SK-MEL-5 (cell line): Measurements from ENCODE around the gene LGALSL. TPM values are rescaled to one million over a fixed set of nuclear protein-coding genes. Genes with fewer than 3 reads are reported as not detected.

ENCODE experiments used
- DNase-seq: peaks from one replicate; pipeline ENCODE4 v3.0.0-alpha.2; 2016; ENCODE audit warnings: low read depth, low spot score
- in situ Hi-C: cut with HindIII; loops from 2 replicates; pipeline ENCODE4 v1.10.0; 2016; ENCODE audit warnings: low sequenced_read_pairs, high pct_unique_total_duplicates, low pct_unique_long_range_greater_than_20kb
- total RNA-seq: library from RNA; depleted of rRNA; stranded (reverse); fragments of >200 nt; shearing (Covaris generic); gene quantifications from 2 replicates; pipeline ENCODE4 v1.2.3, GENCODE V29; 2014

LGALSL gene
- total RNA-seq, 1 experiment from 2014 or later, result 12.2 TPM

GRCh38 chr2:64482765-64483504 is 29.0 kb downstream of the LGALSL start:
- in situ Hi-C loops, result no loop called here
- no peak for DNase-seq

- in situ Hi-C loops, result no loop called here
- DNase-seq, result no peak
Measured at GRCh38 chr2:64485331-64485730, 31.4 kb downstream of the LGALSL start.

- DNase-seq, result no peak
- in situ Hi-C loops, result no loop called here
Measured at GRCh38 chr2:64485961-64486360, 32.0 kb downstream of the LGALSL start.

DNA sequence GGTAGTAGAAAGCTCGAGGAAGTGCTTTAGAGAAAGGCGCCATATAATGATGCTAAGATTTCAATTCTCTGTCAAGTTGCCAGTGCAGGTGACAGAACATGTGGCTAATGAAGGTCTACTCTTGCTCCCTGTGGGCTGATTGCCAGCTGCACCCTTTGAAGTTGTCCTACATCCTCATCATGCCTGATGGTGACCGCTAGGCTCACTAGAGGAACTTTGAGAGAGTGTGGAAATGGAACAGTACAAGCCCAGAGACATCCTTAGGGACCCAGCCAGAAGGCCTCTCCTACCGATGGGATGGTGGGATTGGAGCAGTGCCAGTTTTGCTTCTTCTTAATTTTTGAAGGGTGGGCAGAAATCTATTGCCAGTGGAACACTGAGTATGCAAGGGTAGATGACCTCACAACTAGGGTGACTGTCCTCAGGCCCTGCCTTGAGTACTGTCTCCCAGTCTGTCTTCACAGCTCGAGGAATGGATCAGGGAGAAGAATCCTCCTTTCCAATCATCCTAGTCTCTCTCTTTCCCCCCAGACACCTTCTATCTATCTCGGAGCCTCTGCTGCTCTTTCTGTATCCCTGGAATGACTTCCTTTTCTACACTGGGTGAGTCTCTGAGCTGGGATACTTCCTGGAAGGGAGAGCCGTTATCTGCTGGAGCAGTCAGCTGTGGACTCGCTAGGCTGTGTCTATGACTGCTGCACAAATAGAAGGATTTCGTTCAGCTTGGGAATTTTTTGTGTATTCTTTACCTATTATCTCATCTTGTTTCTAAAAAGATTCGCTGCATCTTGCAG is 33.5 kb downstream of the LGALSL start:
- in situ Hi-C loops, result no loop called here
- DNase-seq, result peak; percentile 22

GRCh38 chr2:64488050-64488974 is 34.4 kb downstream of the LGALSL start:
- peak; percentile 73 for DNase-seq
- in situ Hi-C loops, result no loop called here

DNA sequence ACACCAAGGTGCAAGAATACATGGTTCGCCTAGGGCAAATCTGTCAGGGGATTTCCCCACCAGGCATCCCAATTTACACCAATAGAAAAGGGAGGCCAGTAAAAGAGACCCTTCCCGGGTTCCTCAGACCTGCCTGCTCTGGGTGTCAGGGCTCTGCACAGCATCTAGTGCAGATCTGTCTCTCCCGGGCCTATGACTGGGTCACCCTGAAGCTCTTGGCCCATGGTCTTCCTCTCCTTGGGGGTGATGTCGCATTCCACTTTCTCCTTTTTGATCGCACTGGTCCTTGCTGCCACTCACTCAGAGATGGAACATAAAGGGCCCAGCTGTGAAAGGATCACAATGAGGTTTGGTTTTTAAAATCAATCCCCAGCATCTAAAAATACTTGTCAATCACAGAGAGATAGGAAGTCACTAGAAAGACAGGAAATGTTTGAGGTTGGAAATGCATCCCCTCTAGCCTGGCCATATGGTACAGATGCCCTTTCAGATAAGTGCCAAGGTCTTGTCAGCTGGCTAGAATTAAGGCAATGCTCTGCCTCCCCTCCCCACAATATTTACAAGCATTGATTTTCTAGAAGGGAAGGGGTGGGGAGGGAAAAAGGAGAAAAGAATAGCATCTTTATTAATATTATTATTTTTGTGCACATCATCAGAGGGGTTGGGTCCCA is 35.3 kb downstream of the LGALSL start:
- in situ Hi-C loops, result no loop called here
- DNase-seq, result no peak

DNA sequence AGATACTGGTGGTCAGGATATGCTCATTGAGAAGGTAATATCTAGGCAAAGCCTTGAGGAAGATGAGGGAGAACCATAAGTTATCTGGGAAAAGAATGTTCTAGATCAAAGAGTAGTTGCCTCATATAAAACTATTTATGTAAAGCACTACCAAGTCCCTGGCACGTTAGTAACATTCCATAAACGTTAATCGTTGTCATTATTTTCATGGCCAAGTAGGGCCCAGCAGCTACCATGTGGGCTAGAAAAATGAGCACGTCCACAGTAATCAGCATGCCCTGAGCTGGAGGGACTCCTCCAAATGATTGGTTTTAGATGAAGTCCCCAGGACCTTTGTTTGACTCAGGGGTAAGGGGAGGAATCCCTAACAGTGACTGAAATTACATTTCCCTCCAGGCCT is 37.5 kb downstream of the LGALSL start:
- in situ Hi-C loops, result no loop called here
- no peak for DNase-seq

GRCh38 chr2:64492272-64492671 is 38.3 kb downstream of the LGALSL start:
- no peak for DNase-seq
- in situ Hi-C loops, result no loop called here

- in situ Hi-C loops, result no loop called here
- no peak for DNase-seq
Measured at GRCh38 chr2:64492821-64493220, 38.9 kb downstream of the LGALSL start.

DNA sequence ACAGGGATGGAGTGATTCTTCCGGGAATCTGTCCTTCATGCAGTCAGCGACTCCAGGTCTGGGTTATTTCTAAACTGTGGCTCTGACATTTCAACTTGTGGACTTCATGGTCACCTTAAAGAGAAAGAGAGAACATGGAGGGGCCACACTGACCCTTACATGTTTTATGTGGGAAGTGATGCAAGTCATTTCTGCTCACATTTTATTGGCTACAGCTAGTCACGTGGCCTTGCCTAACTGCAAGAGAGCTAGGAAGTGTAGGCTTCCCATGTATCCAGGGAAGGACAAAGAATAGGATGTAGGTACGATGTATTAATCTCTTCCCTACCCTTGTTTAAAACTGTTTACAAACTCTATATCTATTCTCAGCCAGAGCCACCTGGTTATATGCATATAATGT is 39.8 kb downstream of the LGALSL start:
- no peak for DNase-seq
- in situ Hi-C loops, result no loop called here

- in situ Hi-C loops, result no loop called here
- DNase-seq, result no peak
Measured at GRCh38 chr2:64498438-64498837, 44.5 kb downstream of the LGALSL start.

DNA sequence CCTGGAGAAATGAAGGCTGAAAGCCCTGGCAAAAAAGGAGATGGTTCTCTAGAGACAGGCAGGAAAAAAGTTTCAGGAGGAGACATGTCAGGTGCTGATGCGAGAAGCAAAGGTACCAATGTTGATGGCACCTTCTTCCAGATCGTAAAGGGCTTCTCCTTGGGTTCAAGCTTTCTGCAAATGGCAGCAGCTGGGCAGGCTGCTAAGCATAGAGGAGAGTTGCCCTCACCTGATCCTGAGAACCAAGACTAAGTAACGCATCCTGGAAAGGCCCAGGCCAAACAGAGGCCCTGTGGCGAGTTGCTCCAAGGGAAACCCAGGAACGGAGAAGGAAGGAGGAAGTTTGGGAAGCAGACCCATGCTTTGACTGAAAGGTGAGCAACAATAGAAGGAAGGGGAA is 46.6 kb downstream of the LGALSL start:
- DNase-seq, result no peak
- in situ Hi-C loops, result no loop called here

DNA sequence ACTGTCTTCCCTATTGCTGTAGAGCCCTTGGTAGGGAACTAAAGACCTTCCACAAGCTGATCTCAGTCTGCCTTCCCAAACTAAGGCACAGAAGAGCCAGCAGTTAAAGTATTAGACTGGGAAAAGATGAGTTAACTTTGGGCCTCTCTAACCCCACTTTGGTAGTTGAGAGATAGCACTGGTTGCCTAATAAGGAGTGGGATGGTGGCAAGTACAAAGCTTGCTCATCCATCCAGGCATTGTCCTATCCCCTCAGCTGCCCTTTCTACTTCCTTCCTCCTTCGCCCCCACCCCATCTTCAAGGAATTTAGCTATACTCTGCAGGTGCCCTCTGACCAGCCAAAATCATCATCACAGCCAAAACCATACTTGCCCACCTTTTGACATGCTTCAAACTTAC is 48.0 kb downstream of the LGALSL start:
- in situ Hi-C loops, result no loop called here
- no peak for DNase-seq

DNA sequence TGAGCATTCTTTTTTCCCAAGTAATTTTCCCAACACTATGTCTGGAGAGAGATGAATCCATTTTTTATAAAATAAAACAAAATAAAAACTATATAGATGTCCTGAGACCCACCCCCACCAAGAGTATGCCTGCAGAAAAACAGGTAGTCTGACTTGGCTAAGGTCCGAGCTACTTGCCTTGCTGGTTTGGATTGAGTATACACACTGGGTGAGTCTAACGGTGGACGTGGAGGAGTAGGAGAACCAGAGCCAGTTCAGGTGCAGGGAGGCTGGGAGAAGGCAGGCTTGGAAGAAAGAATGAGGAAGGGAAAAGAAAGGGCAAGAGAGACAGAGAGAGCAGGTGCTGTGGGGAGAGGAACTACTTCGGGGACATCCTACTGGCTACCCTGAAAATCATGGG is 48.9 kb downstream of the LGALSL start:
- no peak for DNase-seq
- in situ Hi-C loops, result no loop called here

DNA sequence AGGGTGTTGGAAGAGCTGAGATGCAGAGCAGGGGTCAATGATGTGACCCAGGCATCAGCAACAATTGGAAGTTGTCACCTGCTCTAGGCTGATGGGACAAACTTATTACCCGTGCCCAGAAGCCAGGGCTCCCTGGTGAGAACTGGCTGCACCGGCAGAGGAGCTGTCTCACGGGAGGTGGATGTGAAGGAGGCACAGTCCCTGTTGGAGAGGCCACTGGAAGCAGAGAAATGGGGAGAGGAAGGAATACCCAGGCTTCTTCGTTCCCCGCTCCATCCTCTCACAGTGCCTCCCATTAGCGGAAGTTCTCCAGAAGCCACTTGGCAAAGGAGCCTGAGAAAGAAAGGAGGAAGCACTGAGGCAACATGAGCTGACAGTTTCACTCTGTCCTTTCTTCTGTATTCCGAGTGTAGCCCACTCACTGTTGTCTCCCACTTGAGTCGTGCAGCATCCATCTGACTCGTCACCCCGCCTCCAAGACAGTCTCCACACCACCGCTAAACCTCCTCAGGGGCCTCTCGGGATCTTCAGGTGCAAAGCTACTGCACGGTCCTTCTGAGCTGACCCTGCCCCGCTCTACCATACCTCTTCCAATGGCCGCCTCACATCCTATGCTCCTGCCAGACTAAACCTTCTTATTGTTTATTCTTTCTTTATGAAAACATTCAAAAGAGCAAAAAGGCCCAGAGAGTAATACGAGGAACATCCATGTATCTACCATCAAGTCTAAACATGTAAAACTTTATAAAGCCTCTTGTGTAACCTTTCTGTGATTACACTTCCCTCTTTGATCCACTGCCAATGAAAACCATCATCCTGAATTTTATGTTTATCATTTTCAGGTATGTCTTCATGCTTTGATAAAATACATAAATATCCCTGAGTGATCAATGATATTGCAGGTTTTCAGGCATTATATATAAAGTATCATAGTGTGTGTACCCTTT is 51.1 kb downstream of the LGALSL start:
- DNase-seq, result no peak
- in situ Hi-C loops, result no loop called here

- no peak for DNase-seq
Measured at GRCh38 chr2:64506686-64507085, 52.7 kb downstream of the LGALSL start.

More at GRCh38 chr2:64506686-64507085, 52.7 kb downstream of the LGALSL start:
- in situ Hi-C loops, result no loop called here
